Keratinocyte (primary cell): ENCODE measurements around the gene BCAR3. TPM values are rescaled to one million over a fixed set of nuclear protein-coding genes. Genes with fewer than 3 reads are reported as not detected.

Experiments used
- DNase-seq: peaks from one replicate; pipeline ENCODE4 v3.0.0-alpha.2; 2011; ENCODE audit warnings: low read depth, missing footprints, low spot score
- FAIRE-seq: peaks from 2 replicates; lab custom pipeline; 2011; peaks lifted over from hg19 to GRCh38; lab: Jason Lieb, UNC
- H2AFZ ChIP-seq: 2 replicates; pipeline ENCODE4 v1.6.0; 2012; ENCODE audit warnings: low read length, control low read depth, inconsistent platforms; ENCODE audit not compliant: control insufficient read depth
- H3K27ac ChIP-seq: 2 replicates; pipeline ENCODE4 v1.5.1; 2011; ENCODE audit warnings: low read length; ENCODE audit not compliant: control insufficient read depth, insufficient read depth
- H3K27me3 ChIP-seq: 3 replicates; pipeline ENCODE4 v1.6.0; 2011; ENCODE audit warnings: low read length; ENCODE audit not compliant: control insufficient read depth, insufficient read depth; ENCODE audit errors: extremely low read depth
- H3K36me3 ChIP-seq, 2 experiments: 2 replicates in 1 of 2; 3 replicates in 1 of 2; pipeline ENCODE4 v1.5.1; 2011; ENCODE audit warnings: low read length in 2 of 2, mild to moderate bottlenecking in 1 of 2; ENCODE audit not compliant: control insufficient read depth in 2 of 2, insufficient read depth in 2 of 2; ENCODE audit errors: extremely low read depth in 1 of 2
- H3K4me1 ChIP-seq: 3 replicates; pipeline ENCODE4 v1.5.1; 2011; ENCODE audit warnings: low read length; ENCODE audit not compliant: control insufficient read depth, insufficient read depth; ENCODE audit errors: extremely low read depth
- H3K4me2 ChIP-seq: 3 replicates; pipeline ENCODE4 v1.6.0; 2011; ENCODE audit warnings: low read depth, low read length; ENCODE audit not compliant: control insufficient read depth, insufficient read depth; ENCODE audit errors: extremely low read depth
- H3K4me3 ChIP-seq, 3 experiments: fragments of 200-600 bp in 1 of 3; sonication (generic) in 1 of 3; 2 replicates in 2 of 3; 3 replicates in 1 of 3; pipeline ENCODE4 v1.5.1; 2011 to 2016; ENCODE audit warnings: low read length in 3 of 3, mild to moderate bottlenecking in 3 of 3, control low read depth in 2 of 3, inconsistent platforms in 1 of 3, low read depth in 1 of 3, mixed read lengths in 1 of 3, mixed run types in 1 of 3, moderate library complexity in 1 of 3; ENCODE audit not compliant: control insufficient read depth in 2 of 3, insufficient read depth in 2 of 3; ENCODE audit errors: extremely low read depth in 1 of 3
- H3K79me2 ChIP-seq: 2 replicates; pipeline ENCODE4 v1.6.0; 2012; ENCODE audit warnings: low read length; ENCODE audit not compliant: control insufficient read depth, insufficient read depth
- H3K9ac ChIP-seq: 3 replicates; pipeline ENCODE4 v1.6.0; 2011; ENCODE audit warnings: low read length; ENCODE audit not compliant: control insufficient read depth, insufficient read depth; ENCODE audit errors: extremely low read depth
- H3K9me1 ChIP-seq: 3 replicates; pipeline ENCODE4 v1.6.0; 2011; ENCODE audit warnings: low read length; ENCODE audit not compliant: control insufficient read depth, insufficient read depth; ENCODE audit errors: extremely low read depth
- H3K9me3 ChIP-seq: 2 replicates; pipeline ENCODE4 v1.5.1; 2012; ENCODE audit warnings: low read depth, low read length; ENCODE audit not compliant: control insufficient read depth
- H4K20me1 ChIP-seq: 3 replicates; pipeline ENCODE4 v1.6.0; 2011; ENCODE audit warnings: low read length; ENCODE audit not compliant: control insufficient read depth, insufficient read depth; ENCODE audit errors: extremely low read depth
- CTCF ChIP-seq, 3 experiments: IDR thresholded peaks in 1 of 3; conservative IDR thresholded peaks in 1 of 3; optimal IDR thresholded peaks in 1 of 3; 2 replicates in 2 of 3; 3 replicates in 1 of 3; pipeline versions ENCODE3 to v1.5.1; 2011; ENCODE audit warnings: low read length in 3 of 3, mild to moderate bottlenecking in 3 of 3, moderate library complexity in 2 of 3, control low read depth in 1 of 3, inconsistent platforms in 1 of 3; ENCODE audit not compliant: insufficient read depth in 2 of 3; ENCODE audit errors: extremely low read depth in 1 of 3
- EZH2 ChIP-seq: IDR thresholded peaks from one replicate; pipeline ENCODE4 v1.6.1; 2012; ENCODE audit warnings: inconsistent platforms, mild to moderate bottlenecking, low read length, moderate library complexity
- dilution Hi-C: fragments of 300-500 bp; cut with MboI; formaldehyde crosslinking; loops from one replicate; pipeline ENCODE4 v1.7.0; 2020; ENCODE audit warnings: low sequenced_read_pairs; ENCODE audit not compliant: extremely low pct_ligation_motif_present
- polyA plus RNA-seq, 5 experiments: library from polyadenylated mRNA; depleted of rRNA in 3 of 5; stranded (reverse) in 3 of 5; stranded (forward) in 1 of 5; unstranded in 1 of 5; fragments of >200 nt; gene quantifications; 1 replicate in 1 of 5; 2 replicates in 3 of 5; 3 replicates in 1 of 5; pipeline versions ENCODE4 v1.2.1 to v1.2.3, GENCODE V29; 2011 to 2012; ENCODE audit warnings: missing spikeins in 2 of 5, low read depth in 1 of 5, low replicate concordance in 1 of 5

The BCAR3 gene
- polyA plus RNA-seq, 1 donor (not counting 4 experiments of a cell fraction or from before 2014, with no cell fraction given), result 77.2 TPM

- H3K27ac ChIP-seq, result no peak overlapping the region
- no peak overlapping the region for H3K4me2 ChIP-seq
- FAIRE-seq, result no peak
Measured at GRCh38 chr1:93638981-93639380, 42.7 kb downstream of the BCAR3 start.

GRCh38 chr1:93638307-93638847 is 43.3 kb downstream of the BCAR3 start:
- H3K27me3 ChIP-seq, result no peaks in the 10 kb centered on the region

More at GRCh38 chr1:93638981-93639380, 42.7 kb downstream of the BCAR3 start:
- Histone ChIP-seq H3K9ac (no peak overlapping the region), H3K4me1 (no peaks in the 10 kb centered on the region), H3K27me3 (no peaks in the 10 kb centered on the region), H4K20me1 (peaks cover 20% of the 10 kb centered on the region), H3K9me1 (peaks cover 6% of the 10 kb centered on the region), H3K36me3 (peaks cover 31 to 60% of the 10 kb centered on the region in 2 experiments), H2AFZ (no peak overlapping the region), H3K4me3 (no peak overlapping the region), H3K9me3 (no peaks in the 10 kb centered on the region), H3K79me2 (peaks cover 97% of the 10 kb centered on the region)
- dilution Hi-C loops, result no loop called here
- no peak for TF ChIP-seq CTCF (optimal IDR thresholded peaks at IDR 0.05 in 1 of 3, IDR thresholded peaks at IDR 0.05 in 1 of 3, conservative IDR thresholded peaks at IDR 0.05 in 1 of 3; ENCODE audit: extremely low read depth in 1 of 3, insufficient read depth in 2 of 3, low read length in 3 of 3)
- TF ChIP-seq EZH2, result no peak
- no peak for DNase-seq

More at GRCh38 chr1:93638307-93638847, 43.3 kb downstream of the BCAR3 start:
- no peak overlapping the region for H3K4me3 ChIP-seq
- no peaks in the 10 kb centered on the region for H3K4me1 ChIP-seq
- H3K9me3 ChIP-seq, result no peaks in the 10 kb centered on the region
- peaks cover 20% of the 10 kb centered on the region for H4K20me1 ChIP-seq
- H2AFZ ChIP-seq, result no peak overlapping the region
- peaks cover 6% of the 10 kb centered on the region for H3K9me1 ChIP-seq
- no peak overlapping the region for H3K27ac ChIP-seq
- DNase-seq, result no peak
- FAIRE-seq, result no peak
- peaks cover 33 to 65% of the 10 kb centered on the region in 2 experiments for H3K36me3 ChIP-seq
- no peak overlapping the region for H3K4me2 ChIP-seq
- no peak overlapping the region for H3K9ac ChIP-seq
- peaks cover 97% of the 10 kb centered on the region for H3K79me2 ChIP-seq
- dilution Hi-C loops, result no loop called here
- no peak for TF ChIP-seq EZH2
- no peak for TF ChIP-seq CTCF (optimal IDR thresholded peaks at IDR 0.05 in 1 of 3, IDR thresholded peaks at IDR 0.05 in 1 of 3, conservative IDR thresholded peaks at IDR 0.05 in 1 of 3; ENCODE audit: extremely low read depth in 1 of 3, insufficient read depth in 2 of 3, low read length in 3 of 3)
